ENCODE results near the gene IFIH1.

The IFIH1 gene

GRCh38 chr2:162318328-162319180 is at the start of gene IFIH1:
TSS of gene IFIH1 (minus strand) at chr2:162318684. CDS start at chr2:162318307, 377 bp downstream.
- peak; percentile 54 to 57 for DNase-seq (ENCODE audit: low read depth in 2 of 2)

- DNase-seq (ENCODE audit: low read depth in 2 of 2): no peak
Observed at GRCh38 chr2:162365392-162365791, 46.9 kb upstream of the IFIH1 start.

DNA sequence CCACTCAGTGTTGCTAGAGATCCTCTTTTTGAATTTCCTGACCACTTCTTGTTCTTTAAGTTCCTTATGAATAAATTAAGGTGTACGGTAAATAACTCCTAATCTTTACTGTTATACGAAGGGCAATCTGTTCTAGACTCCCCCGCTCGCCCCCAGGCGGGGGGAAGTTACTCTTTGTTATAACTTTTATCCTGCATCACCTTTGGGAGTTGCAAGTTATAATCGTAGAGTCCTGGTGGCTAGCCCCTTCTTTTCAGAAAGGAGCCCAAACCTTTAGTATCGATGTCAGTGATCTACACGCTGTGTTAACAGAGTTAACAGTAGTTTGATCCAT is 26.1 kb upstream of the IFIH1 start:
- no peak for DNase-seq (ENCODE audit: low read depth in 2 of 2)

DNA sequence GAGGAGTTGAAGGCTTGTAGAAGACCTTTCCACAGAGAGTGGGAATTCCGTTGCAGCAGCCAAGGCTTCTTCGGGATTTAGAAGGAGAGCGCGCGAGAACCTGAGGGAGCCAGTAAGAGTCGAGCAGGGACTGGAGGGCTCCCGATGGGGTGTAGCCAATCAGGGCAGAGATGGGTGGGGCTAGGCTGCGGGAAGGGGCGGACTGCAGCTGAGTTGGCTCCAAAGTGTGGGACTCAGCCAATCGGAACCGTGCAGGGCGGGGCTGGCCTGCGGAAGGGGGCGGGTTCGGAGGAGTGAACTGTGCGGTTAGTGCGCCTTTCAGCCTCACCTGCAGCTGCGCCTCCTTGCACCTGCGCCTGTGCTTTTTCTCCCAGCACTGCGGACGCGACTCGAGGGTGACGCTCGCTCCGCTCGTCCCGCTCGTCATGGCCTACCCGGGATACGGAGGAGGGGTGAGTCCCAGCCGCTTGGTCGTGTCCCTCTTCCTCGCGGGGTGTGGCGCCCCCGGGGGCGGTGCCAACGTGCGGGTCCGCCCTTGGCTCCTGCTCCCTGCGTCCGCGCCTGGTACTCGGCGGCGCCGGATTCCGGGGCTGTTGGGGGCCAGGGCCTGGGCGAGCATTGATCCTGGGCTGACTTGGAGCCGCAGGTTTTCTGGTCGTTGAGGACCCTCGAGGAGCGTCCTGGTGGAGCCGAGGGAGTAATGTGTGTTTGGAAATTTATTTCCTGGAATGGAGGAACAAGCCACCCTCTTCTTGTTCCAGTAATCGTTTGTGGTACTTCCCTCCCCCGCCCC is 25.5 kb upstream of the IFIH1 start, which contains the start of gene GCA:
TSS of gene GCA (plus strand) at position 309 of the 793 bp plus-strand sequence. CDS start at position 426, 117 bp downstream.
- DNase-seq (ENCODE audit: low read depth in 2 of 2): peak; percentile 97 to 98

GRCh38 chr2:162343492-162343823 is 25.0 kb upstream of the IFIH1 start:
- no peak for DNase-seq (ENCODE audit: low read depth in 2 of 2)

DNA sequence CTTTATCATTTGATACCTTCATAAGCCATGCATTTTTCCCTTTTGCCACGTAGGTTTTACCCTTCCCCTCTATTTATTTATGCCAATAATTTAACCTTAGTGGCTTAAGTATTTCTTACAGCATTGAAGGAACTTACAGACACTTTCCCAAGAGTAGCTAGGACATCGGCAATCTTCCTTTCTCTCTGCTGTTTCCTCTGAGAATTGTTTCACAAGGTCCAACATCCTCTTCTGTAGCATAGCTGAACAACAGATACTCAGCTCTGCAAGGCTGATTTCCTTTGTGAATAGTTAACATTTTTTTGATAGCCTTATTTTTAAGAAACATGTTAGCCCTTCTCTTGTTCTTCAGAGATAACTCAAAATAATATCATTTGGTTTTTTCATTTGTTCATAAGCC is 24.4 kb upstream of the IFIH1 start:
- no peak for DNase-seq (ENCODE audit: low read depth in 2 of 2)

GRCh38 chr2:162342321-162342720 is 23.8 kb upstream of the IFIH1 start:
- DNase-seq (ENCODE audit: low read depth in 2 of 2): no peak

DNA sequence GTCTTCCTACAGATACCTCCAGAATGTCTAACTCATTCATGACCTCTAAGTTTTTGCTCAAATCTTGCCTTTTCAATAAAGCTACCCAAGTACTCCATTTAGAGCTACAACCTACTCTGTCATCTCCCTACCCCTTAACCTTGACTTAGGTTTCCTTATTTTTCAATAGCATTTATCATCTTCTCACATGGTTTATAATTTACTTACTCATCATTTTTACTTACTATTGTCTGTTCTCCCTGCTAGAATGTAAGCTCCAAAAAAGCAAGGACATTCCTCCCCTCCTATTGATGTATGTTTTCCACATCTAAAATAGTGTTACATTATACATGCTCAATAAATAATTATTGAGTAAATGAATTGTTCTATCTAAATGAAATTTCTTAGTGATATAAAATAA is 22.3 kb upstream of the IFIH1 start:
- no peak for DNase-seq (ENCODE audit: low read depth in 2 of 2)

DNA sequence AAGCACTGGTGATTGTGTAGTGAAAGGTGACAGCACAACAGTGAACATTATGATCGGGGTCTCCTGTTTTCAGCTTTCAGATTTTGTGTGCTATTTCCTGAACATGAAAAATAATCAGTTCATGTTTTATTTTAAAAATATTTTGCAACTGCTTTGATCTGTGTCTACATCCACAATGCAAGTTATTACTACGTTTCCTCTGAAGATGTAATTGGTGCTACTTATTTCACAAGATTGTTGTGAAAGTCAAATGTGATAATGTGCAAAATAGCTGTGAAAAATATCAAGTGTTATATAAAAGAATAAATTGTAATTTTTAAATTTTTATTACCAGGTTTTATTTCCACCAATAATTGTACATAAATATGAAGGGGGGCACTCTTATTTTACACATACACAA is 19.4 kb upstream of the IFIH1 start:
- DNase-seq (ENCODE audit: low read depth in 2 of 2): no peak

- DNase-seq (ENCODE audit: low read depth in 2 of 2): no peak
Observed at GRCh38 chr2:162333968-162334367, 15.5 kb upstream of the IFIH1 start.

DNA sequence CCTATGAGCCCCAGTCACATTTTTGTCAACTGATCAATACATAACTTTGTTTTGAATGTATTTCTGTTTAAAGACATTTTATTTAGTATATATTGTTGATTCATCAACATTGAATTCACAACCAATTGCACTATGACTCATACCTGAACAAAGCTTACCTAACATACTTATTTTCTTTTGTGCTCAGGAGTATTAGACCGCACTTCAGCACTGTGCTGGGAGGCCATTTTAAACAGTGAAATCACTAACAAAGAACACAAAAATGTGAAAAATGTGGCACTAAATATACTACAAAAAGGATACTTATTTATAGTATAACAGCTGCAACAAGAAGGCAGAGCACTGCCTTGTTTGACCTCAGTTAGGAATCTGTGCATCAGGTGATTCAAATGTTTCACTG is 12.4 kb upstream of the IFIH1 start:
- no peak for DNase-seq (ENCODE audit: low read depth in 2 of 2)

DNA sequence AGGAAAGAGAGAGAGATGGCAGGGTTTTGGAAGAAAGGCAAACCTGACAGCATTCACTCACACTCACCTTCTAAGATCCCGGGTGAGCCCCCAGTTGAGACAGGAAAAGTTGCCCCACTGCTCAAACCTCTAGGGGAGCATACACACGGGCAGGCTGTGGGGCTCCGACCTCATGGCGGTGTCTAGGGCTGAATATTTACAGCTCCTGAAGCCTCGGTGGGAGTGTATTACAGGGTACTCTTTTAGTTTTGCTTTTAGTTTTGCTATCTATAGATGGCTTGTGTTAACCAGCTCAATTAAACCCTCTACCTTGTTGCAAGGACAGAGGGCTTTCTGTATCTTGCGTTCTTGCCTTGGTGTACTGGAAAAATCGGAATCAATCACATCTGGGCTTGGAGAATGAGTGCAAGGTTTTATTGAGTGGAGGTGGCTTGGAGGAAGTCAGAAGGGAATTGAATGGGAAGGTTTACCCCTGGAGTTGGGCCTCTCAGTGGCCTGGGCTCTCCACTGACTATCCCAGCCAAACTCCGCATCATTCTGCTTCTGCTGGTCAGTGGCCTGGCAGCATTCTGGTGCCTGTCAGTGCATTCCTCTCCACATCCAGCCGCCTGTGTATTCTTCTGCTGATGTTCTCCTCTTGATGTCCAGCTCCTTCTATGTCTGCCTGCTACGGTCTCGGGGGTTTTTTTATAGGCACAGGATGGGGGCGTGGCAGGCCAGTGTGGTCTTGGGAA is 10.1 kb upstream of the IFIH1 start:
- DNase-seq (ENCODE audit: low read depth in 2 of 2): no peak

DNA sequence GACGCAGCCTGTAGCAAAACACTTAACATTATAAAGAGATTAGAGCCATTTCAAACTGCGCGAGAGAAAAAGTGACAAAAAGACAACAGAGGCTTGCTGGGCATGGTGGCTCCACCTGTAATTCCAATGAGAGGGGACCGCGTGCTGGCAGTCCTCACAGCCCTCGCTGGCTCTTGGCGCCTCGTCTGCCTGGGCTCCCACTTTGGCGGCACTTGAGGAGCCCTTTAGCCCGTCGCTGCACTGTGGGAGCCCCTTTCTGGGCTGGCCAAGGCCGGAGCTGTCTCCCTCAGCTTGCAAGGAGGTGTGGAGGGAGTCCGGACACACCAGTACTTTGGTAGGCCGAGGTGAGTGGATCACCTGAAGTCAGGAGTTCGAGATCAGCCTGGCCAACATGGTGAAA is 9.3 kb upstream of the IFIH1 start:
- no peak for DNase-seq (ENCODE audit: low read depth in 2 of 2)

- peak in 1 of 2 donors; percentile 8 for DNase-seq (ENCODE audit: low read depth in 2 of 2)
Observed at GRCh38 chr2:162327134-162327769, 8.8 kb upstream of the IFIH1 start.

DNA sequence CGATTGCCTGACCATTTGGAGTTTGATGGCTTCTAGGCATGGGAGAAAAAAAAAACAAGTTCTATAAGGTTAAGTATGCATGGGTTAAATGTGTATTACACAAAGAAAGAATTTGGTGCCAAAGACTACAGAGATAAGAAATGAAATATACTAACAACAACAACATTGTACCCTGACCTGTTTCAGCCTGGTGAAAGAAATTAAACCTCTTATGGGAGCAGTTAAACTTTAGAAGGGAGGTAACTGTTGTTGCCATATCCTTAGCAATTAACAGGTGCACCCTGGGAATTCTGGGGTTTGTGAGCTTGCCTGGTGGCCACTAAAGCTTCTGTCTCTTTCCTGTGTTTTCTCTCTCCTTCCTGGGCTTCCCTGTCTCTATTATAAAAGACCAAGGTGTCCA is 6.5 kb upstream of the IFIH1 start:
- no peak for DNase-seq (ENCODE audit: low read depth in 2 of 2)

GRCh38 chr2:162320864-162321517 is 2.5 kb upstream of the IFIH1 start:
- no peak for DNase-seq (ENCODE audit: low read depth in 2 of 2)

GRCh38 chr2:162317861-162318327 is 590 bp downstream of the IFIH1 start:
- no peak for DNase-seq (ENCODE audit: low read depth in 2 of 2)

GRCh38 chr2:162317058-162317742 is 1.3 kb downstream of the IFIH1 start:
- no peak for DNase-seq (ENCODE audit: low read depth in 2 of 2)

DNA sequence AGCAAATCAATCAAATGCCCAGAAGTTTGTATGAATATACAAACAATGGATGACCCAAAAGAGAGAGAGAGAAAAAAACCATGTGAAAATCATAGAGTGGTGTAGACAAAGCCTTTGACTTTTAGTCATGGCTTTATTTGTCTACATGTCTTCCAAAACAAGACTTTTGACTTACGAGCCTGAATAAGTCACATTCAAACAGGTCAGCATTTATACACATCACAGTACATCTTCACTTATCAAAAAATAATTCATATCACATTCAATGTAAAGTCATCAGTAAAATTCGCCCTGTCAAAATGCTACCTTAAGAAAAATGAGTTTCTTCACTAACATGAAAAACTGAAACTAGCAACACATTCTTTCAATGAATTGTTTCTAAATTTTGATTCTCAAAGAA is 1.9 kb downstream of the IFIH1 start:
- DNase-seq (ENCODE audit: low read depth in 2 of 2): no peak

DNA sequence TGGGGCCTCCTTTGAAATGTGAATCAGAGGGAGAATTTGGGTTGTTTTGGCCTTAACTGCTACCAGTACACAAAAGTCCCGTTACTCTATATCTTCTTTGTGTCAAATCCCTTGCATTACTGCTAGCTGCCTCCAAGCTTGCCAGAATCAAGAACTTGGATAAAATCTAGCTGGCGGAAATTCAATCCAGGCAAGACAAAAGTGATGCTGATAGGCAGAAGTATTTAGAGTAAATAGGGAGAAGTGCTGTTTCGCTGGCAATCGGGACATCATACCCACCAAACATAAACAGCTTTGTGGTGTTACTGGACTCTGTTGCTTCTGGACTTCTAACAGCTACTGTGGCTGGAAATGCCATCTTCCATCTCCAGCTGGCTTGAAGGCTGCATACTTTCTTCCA is 2.5 kb downstream of the IFIH1 start:
- no peak for DNase-seq (ENCODE audit: low read depth in 2 of 2)

DNA sequence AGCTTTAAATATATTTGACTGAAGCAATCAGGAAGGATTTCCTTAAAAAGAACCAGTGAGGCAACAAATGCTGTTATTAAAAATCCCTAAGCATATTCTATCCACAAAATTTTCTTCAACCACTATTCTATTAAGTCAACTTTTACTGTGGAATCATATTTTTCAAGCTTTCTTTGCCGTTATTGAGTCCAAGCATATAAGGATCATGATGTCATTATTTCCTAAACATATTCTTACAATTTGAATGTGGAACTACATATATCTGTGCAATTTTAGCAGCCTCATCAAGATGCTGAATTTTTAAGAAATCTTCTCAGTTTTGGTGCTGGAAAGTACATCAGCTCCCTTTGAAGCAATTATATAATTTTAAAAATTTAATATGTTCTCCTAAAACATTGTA is 5.6 kb downstream of the IFIH1 start:
- DNase-seq (ENCODE audit: low read depth in 2 of 2): no peak

Data from stimulated activated CD4-positive, alpha-beta T cell treated with anti-CD3 and anti-CD28 coated beads, Interleukin-1b, Interleukin-23, amount 100 ng/mL, for 4 hours (primary cell).